HG03442 (cell line): Measurements from ENCODE around the gene WDR27.
"Not testable (repeated sequence)": the region's sequence is repeated elsewhere in the genome, so short reads cannot be mapped to it uniquely, and the experiment has no call there.

Source experiments
- ATAC-seq: cut with Tn5 transposase; IDR thresholded peaks from one replicate; pipeline ENCODE4 v1.9.1; 2021; ENCODE audit warnings: mild to moderate bottlenecking, moderate library complexity; ENCODE audit not compliant: unreplicated experiment

Gene WDR27

GRCh38 chr6:169664227-169664626 is 37.6 kb downstream of the WDR27 start:
- ATAC-seq = no peak

- no peak for ATAC-seq
Observed at GRCh38 chr6:169663468-169663867, 38.4 kb downstream of the WDR27 start.

GRCh38 chr6:169661391-169661756 is 40.5 kb downstream of the WDR27 start:
- no peak for ATAC-seq

GRCh38 chr6:169660751-169661390 is 41.0 kb downstream of the WDR27 start:
- no peak for ATAC-seq

GRCh38 chr6:169659820-169660610 is 41.8 kb downstream of the WDR27 start:
- no peak for ATAC-seq

GRCh38 chr6:169657284-169657610 is 44.6 kb downstream of the WDR27 start:
- no peak for ATAC-seq

- ATAC-seq = no peak
Observed at GRCh38 chr6:169656546-169657283, 45.1 kb downstream of the WDR27 start.

GRCh38 chr6:169654598-169655391 is 47.0 kb downstream of the WDR27 start:
- ATAC-seq = peak; percentile 89

GRCh38 chr6:169653691-169654090 is 48.1 kb downstream of the WDR27 start:
- ATAC-seq = no peak

- ATAC-seq = no peak
Observed at GRCh38 chr6:169652896-169653295, 48.9 kb downstream of the WDR27 start.

- no peak for ATAC-seq
Observed at GRCh38 chr6:169651498-169651897, 50.3 kb downstream of the WDR27 start.

- ATAC-seq = no peak
Observed at GRCh38 chr6:169650959-169651292, 50.9 kb downstream of the WDR27 start.

- ATAC-seq = no peak
Observed at GRCh38 chr6:169650241-169650958, 51.4 kb downstream of the WDR27 start.

- no peak for ATAC-seq
Observed at GRCh38 chr6:169648617-169649016, 53.2 kb downstream of the WDR27 start.

GRCh38 chr6:169648092-169648491 is 53.7 kb downstream of the WDR27 start:
- no peak for ATAC-seq

GRCh38 chr6:169647637-169648036 is 54.2 kb downstream of the WDR27 start:
- ATAC-seq = no peak

GRCh38 chr6:169646906-169647567 is 54.8 kb downstream of the WDR27 start:
- ATAC-seq = no peak

- ATAC-seq = not testable (repeated sequence)
Observed at GRCh38 chr6:169645459-169645858, 56.4 kb downstream of the WDR27 start.

- no peak for ATAC-seq
Observed at GRCh38 chr6:169643521-169643920, 58.3 kb downstream of the WDR27 start.

- ATAC-seq = no peak
Observed at GRCh38 chr6:169642455-169642854, 59.4 kb downstream of the WDR27 start.
